Daoy (cell line): ENCODE data around the gene ITFG2. TPM values are rescaled to one million over a fixed set of nuclear protein-coding genes. Genes with fewer than 3 reads are reported as not detected.
"Not testable (repeated sequence)": the region's sequence is repeated elsewhere in the genome, so short reads cannot be mapped to it uniquely, and the experiment has no call there.

Experiments used
- DNase-seq: peaks from one replicate; pipeline ENCODE4 v3.0.0-alpha.2; 2015; ENCODE audit warnings: low read depth
- total RNA-seq: library from RNA; depleted of rRNA; stranded (reverse); fragments of >200 nt; shearing (Covaris generic); gene quantifications from 2 replicates; pipeline ENCODE4 v1.2.3, GENCODE V29; 2014; rRNA removed

ITFG2 gene
- total RNA-seq, 1 experiment from 2014 or later = 22.2 TPM

- no peak for DNase-seq
Measured at GRCh38 chr12:2862876-2863275, 50.4 kb downstream of the ITFG2 start.

- not testable (repeated sequence) for DNase-seq
Measured at GRCh38 chr12:2863402-2863801, 50.9 kb downstream of the ITFG2 start.

- DNase-seq = no peak
Measured at GRCh38 chr12:2864198-2864597, 51.7 kb downstream of the ITFG2 start.

GRCh38 chr12:2868986-2869632 is 56.6 kb downstream of the ITFG2 start:
- DNase-seq = not testable (repeated sequence)

Other genes starting within 250 kb of the ITFG2 start
- gene FKBP4, start 17.7 kb upstream of the ITFG2 start, total RNA-seq = 123 and 136 TPM in 2 replicates
- gene NRIP2, start 22.4 kb downstream of the ITFG2 start, total RNA-seq = not detected in 2 replicates
- not detected in 2 replicates for gene TEX52, start 44.4 kb downstream of the ITFG2 start, total RNA-seq
- gene FOXM1, start 64.5 kb downstream of the ITFG2 start, total RNA-seq = 33.4 and 38.8 TPM in 2 replicates
- 58.6 and 93.1 TPM in 2 replicates for gene RHNO1, start 64.6 kb downstream of the ITFG2 start, total RNA-seq
- 24.5 and 28.5 TPM in 2 replicates for gene TULP3, start 78.2 kb downstream of the ITFG2 start, total RNA-seq
- gene TEAD4, start 146.7 kb downstream of the ITFG2 start, total RNA-seq = 18.4 and 27.3 TPM in 2 replicates